ENCODE measurements around the gene CHRND. TPM values are rescaled to one million over a fixed set of nuclear protein-coding genes. Genes with fewer than 3 reads are reported as not detected.

CHRND gene
- polyA plus RNA-seq, 1 donor from 2014 or later: not detected

DNA sequence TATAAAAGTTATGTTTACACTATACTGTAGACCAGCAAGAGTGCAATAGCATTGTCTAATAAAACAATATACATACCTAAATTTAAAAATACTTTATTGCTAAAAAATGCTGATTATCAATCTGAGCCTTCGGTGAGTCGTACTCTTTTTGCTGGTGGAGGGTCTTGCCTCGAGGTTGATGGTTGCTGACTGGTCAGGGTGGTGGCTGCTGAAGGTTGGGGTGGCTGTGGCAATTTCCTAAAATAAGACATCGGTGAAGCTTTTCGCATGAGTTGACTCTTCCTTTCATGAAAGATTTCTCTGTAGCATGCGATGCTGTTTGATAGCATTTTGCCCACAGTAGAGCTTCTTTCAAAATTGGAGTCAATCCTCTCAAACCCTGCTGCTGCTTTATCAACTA, 22.0 kb downstream of the CHRND start:
- Histone ChIP-seq H3K27me3 (ENCODE audit: insufficient read depth, low read depth, low read length) (no peaks in the 10 kb centered on the region), H3K79me2 (replicated peaks; ENCODE audit: insufficient read depth, low read length) (peaks cover 37% of the 10 kb centered on the region), H2AFZ (ENCODE audit: low read depth, low read length) (no peak overlapping the region), H4K20me1 (ENCODE audit: insufficient read depth) (no peaks in the 10 kb centered on the region), H3K4me2 (ENCODE audit: low read length) (no peak overlapping the region), H3K27ac (ENCODE audit: low read length) (no peak overlapping the region), H3K36me3 (ENCODE audit: insufficient read depth, low read length) (peaks cover 16% of the 10 kb centered on the region), H3K4me3 (ENCODE audit: low read length) (no peak overlapping the region), H3F3A (ENCODE audit: insufficient read depth, low read length, poor library complexity, severe bottlenecking) (no peaks in the 10 kb centered on the region), H3K9ac (ENCODE audit: low read length) (no peak overlapping the region), H3K9me3 (ENCODE audit: low read length) (no peaks in the 10 kb centered on the region), H3K9me2 (ENCODE audit: insufficient read depth, low read length) (no peaks in the 10 kb centered on the region)
- TF ChIP-seq POLR2AphosphoS5 (IDR thresholded peaks at IDR 0.05): no peak
- TF ChIP-seq MXI1 (conservative IDR thresholded peaks at IDR 0.05; ENCODE audit: poor library complexity, severe bottlenecking): no peak
- TF ChIP-seq EZH2 (IDR thresholded peaks at IDR 0.05; ENCODE audit: borderline replicate concordance, insufficient read depth, low read length, poor library complexity, severe bottlenecking): no peak
- TF ChIP-seq TAF1 (IDR thresholded peaks at IDR 0.05; ENCODE audit: low read depth): no peak
- TF ChIP-seq, protein P1, sequence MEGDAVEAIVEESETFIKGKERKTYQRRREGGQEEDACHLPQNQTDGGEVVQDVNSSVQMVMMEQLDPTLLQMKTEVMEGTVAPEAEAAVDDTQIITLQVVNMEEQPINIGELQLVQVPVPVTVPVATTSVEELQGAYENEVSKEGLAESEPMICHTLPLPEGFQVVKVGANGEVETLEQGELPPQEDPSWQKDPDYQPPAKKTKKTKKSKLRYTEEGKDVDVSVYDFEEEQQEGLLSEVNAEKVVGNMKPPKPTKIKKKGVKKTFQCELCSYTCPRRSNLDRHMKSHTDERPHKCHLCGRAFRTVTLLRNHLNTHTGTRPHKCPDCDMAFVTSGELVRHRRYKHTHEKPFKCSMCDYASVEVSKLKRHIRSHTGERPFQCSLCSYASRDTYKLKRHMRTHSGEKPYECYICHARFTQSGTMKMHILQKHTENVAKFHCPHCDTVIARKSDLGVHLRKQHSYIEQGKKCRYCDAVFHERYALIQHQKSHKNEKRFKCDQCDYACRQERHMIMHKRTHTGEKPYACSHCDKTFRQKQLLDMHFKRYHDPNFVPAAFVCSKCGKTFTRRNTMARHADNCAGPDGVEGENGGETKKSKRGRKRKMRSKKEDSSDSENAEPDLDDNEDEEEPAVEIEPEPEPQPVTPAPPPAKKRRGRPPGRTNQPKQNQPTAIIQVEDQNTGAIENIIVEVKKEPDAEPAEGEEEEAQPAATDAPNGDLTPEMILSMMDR (IDR thresholded peaks at IDR 0.05; ENCODE audit: poor library complexity, severe bottlenecking): no peak
- TF ChIP-seq, protein P2, sequence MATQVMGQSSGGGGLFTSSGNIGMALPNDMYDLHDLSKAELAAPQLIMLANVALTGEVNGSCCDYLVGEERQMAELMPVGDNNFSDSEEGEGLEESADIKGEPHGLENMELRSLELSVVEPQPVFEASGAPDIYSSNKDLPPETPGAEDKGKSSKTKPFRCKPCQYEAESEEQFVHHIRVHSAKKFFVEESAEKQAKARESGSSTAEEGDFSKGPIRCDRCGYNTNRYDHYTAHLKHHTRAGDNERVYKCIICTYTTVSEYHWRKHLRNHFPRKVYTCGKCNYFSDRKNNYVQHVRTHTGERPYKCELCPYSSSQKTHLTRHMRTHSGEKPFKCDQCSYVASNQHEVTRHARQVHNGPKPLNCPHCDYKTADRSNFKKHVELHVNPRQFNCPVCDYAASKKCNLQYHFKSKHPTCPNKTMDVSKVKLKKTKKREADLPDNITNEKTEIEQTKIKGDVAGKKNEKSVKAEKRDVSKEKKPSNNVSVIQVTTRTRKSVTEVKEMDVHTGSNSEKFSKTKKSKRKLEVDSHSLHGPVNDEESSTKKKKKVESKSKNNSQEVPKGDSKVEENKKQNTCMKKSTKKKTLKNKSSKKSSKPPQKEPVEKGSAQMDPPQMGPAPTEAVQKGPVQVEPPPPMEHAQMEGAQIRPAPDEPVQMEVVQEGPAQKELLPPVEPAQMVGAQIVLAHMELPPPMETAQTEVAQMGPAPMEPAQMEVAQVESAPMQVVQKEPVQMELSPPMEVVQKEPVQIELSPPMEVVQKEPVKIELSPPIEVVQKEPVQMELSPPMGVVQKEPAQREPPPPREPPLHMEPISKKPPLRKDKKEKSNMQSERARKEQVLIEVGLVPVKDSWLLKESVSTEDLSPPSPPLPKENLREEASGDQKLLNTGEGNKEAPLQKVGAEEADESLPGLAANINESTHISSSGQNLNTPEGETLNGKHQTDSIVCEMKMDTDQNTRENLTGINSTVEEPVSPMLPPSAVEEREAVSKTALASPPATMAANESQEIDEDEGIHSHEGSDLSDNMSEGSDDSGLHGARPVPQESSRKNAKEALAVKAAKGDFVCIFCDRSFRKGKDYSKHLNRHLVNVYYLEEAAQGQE (IDR thresholded peaks at IDR 0.05; ENCODE audit: borderline replicate concordance): no peak
- TF ChIP-seq EP300 (conservative IDR thresholded peaks at IDR 0.05; ENCODE audit: poor library complexity, severe bottlenecking): no peak
- TF ChIP-seq SMC3 (conservative IDR thresholded peaks at IDR 0.05; ENCODE audit: poor library complexity): no peak
- no peak for TF ChIP-seq RAD21 (conservative IDR thresholded peaks at IDR 0.05)

DNA sequence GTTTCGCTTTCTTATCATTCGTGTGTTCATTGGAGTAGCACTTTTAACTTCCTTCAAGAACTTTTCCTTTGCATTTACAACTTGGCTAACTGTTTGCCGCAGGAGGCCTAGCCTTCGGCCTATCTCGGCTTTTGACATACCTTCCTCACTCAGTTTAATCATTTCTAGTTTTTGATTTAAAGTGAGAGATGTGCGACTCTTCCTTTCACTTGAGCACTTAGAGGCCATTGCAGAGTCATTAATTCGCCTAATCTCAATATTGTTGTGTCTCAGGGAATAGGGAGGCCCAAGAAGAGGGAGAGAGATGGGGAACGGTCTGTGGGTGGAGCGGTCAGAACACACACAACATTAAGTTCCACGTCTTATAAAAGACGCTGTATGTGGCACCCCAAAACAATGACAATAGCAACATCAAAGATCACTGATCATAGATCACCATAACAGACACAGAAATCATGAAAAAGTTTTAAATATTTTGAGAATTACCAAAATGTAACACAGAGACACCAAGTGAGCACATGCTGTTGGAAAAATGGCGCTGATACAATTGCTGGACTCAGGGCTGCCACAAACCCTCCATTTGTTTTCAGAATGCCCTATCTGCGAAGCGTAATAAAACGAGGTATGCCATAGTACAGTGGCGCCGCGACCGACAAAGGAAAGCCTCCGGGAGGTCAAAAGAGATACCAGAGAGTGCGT, 23.8 kb downstream of the CHRND start:
- Histone ChIP-seq H2AFZ (ENCODE audit: low read depth, low read length) (peak overlapping the region; percentile 99), H3K9me2 (ENCODE audit: insufficient read depth, low read length) (no peaks in the 10 kb centered on the region), H3K36me3 (ENCODE audit: insufficient read depth, low read length) (peaks cover 16% of the 10 kb centered on the region), H3K27me3 (ENCODE audit: insufficient read depth, low read depth, low read length) (no peaks in the 10 kb centered on the region), H3K9ac (ENCODE audit: low read length) (peak overlapping the region; percentile 97), H3K27ac (ENCODE audit: low read length) (peak overlapping the region; percentile 97), H3K4me3 (ENCODE audit: low read length) (peak overlapping the region; percentile 94), H4K20me1 (ENCODE audit: insufficient read depth) (no peaks in the 10 kb centered on the region), H3K4me2 (ENCODE audit: low read length) (peak overlapping the region; percentile 57), H3K79me2 (replicated peaks; ENCODE audit: insufficient read depth, low read length) (peaks cover 50% of the 10 kb centered on the region), H3K9me3 (ENCODE audit: low read length) (no peaks in the 10 kb centered on the region), H3F3A (ENCODE audit: insufficient read depth, low read length, poor library complexity, severe bottlenecking) (no peaks in the 10 kb centered on the region)
- TF ChIP-seq MXI1 (conservative IDR thresholded peaks at IDR 0.05; ENCODE audit: poor library complexity, severe bottlenecking) (no peak), TAF1 (IDR thresholded peaks at IDR 0.05; ENCODE audit: low read depth) (no peak), RAD21 (conservative IDR thresholded peaks at IDR 0.05) (no peak), SMC3 (conservative IDR thresholded peaks at IDR 0.05; ENCODE audit: poor library complexity) (no peak)

Data from neural cell (in vitro differentiated cells).